GM19463 (cell line): ENCODE data around the gene TXNDC9.
"Not testable (repeated sequence)": the region's sequence is repeated elsewhere in the genome, so short reads cannot be mapped to it uniquely, and the experiment has no call there.

Source experiments
- ATAC-seq: cut with Tn5 transposase; IDR thresholded peaks from one replicate; pipeline ENCODE4 v1.9.1; 2021; ENCODE audit warnings: mild to moderate bottlenecking, moderate library complexity; ENCODE audit not compliant: unreplicated experiment

Gene TXNDC9

DNA sequence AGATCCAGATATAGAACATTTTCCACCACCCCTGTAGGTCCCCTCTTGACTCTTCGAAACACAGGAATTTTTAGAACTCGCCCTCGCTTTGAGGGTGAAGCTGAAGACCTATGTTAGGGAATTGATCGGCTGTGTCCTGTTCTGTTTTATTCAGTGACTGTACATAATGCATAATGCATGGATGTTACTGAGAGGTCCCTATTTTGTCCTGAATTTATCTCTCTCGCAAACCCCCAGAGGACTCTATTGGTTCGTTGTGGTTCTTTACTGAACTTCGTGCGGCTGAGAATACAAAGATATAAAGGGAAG, 625 bp upstream of the TXNDC9 start:
- peak; percentile 5 for ATAC-seq

DNA sequence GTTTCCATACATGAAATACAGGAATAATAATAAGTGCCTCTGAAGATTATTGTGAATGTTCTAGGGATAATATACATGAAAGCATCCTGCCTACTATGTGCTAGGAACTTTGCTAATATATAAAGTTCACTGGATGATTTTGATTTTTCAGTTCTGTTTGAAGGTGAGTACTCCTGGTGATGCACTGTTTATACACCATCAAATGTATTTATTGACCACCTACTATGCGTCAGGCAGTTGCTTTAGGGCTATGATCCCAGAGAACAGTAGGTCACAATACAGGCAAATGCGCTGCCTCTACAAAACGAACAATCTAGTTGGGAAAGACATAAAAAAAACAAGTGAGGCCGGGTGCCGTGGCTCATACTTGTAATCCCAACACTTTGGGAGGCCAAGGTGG, 10.7 kb downstream of the TXNDC9 start:
- ATAC-seq = no peak

DNA sequence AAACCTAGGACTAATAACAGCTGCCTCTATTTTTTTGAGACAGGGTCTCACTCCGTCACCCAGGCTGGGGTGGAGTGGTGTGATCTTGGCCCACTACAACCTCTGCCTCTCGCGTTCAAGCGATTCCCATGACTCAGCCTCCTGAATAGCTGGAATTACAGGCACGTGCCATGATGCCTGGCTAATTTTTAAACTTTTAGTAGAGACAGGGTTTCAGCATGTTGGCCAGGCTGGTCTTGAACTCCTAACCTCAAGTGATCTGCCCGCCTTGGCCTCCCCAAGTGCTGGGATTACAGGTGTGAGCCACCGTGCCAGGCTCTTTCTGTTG, 18.3 kb downstream of the TXNDC9 start:
- ATAC-seq = not testable (repeated sequence)

DNA sequence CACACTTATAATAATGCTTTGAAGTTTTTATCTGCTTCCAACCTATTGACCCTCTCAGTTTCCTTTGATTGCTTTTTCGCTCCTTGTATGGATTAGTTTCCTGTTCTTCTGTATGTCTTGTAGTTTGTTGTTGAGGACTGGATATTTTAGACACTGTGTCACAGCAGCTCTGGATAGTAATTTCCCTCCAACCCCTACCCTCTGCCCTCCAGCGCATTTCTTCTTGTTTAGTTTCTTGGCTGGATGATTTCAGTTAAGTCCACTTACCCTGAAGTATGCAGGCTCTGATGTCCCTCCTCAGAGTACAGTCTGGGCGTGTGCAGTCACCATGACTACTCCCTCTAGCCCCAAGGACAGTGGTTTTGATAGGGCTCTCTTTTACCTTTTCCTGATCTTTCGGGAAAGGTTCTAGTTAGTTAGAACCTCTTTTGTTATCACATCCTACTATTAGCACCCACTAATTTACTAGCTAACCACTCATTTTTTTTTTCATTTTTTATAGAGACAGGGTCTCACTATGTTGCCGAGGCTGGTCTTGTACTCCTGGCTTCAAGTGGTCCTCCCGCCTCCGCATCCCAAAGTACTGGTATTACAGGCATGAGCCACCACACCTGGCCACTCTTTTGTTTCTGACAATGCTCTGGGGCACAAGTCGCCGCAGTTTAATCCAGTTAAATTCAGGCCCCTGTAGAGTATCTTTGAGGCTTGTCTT, 18.8 kb downstream of the TXNDC9 start:
- ATAC-seq = no peak

DNA sequence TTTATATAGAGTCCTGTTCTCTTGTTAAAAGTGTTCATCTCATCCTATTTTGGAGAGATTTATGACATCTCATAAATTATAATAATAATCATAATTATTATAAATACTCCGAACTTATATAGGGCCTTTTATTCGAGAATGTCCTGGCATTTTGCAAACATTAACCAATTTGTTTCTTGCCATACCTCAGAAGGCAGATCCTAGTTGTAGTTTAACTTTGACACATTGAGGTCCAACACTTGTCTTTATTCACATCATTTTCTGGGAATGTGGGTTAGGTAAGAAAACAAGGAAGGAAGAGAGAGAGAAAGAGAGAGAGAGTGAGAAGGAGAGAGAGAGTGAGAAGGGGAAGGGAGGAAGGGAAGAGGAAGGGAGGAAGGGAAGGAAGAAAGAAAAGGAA, 35.0 kb downstream of the TXNDC9 start, which contains the start of gene LYG1:
LYG1 (minus strand) TSS at position 101 of the 400 bp plus-strand sequence. CDS start 5,527 bp downstream, outside the sequence.
- not testable (repeated sequence) for ATAC-seq

DNA sequence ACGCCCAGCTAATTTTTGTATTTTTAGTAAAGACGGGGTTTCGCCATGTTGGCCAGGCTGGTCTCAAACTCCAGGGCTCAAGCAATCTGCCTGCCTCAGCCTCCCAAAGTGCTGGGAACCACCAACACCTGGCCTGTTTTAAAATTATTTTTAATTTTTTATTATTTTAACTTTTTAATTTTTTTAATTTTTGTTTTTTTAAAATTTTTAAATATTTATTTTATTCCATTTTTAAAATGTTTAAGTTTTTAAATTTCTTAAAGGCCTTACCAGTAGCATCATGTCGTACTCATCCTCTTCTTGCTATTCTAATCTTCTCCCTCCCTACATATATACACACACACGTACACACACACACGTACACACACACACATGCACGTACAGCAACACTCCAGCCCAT, 36.6 kb downstream of the TXNDC9 start:
- ATAC-seq = no peak

DNA sequence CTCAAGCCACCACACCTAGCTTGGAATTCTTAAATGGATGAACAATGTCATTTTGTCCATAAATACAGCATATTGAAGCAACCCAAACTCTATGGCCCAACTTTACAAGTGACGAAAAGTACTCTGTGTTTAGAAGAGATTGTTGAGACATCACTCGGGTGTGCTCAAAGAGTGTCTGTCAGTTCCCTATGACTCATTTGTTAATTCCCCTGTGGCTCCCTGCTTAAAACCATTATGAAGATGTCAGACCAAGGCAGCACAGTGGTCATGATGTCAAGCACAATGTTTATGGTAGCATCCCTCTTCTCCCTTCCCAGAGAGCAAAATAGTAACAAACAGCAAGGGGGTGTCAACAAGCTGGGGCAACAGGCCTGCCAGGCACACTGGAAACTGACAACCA, 38.1 kb downstream of the TXNDC9 start:
- ATAC-seq = no peak

DNA sequence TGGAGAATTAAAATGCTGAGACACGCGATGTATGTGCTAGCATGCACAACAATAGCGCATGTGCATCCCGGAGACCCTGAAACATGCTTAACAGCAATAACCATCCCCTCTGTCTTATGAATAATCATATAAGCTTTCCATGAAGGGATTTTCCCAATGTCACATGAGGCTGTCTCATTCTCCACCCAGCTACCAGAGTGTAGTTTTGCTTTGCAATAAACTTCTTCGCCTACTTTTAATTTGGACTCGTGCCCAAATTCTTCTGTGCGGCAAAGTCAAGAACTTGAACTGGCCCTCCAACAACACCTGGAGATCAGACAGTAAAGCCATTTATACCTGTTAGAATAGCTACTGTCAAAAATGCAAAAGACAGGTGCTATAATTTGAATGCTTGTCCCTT, 50.6 kb downstream of the TXNDC9 start:
- ATAC-seq = no peak

DNA sequence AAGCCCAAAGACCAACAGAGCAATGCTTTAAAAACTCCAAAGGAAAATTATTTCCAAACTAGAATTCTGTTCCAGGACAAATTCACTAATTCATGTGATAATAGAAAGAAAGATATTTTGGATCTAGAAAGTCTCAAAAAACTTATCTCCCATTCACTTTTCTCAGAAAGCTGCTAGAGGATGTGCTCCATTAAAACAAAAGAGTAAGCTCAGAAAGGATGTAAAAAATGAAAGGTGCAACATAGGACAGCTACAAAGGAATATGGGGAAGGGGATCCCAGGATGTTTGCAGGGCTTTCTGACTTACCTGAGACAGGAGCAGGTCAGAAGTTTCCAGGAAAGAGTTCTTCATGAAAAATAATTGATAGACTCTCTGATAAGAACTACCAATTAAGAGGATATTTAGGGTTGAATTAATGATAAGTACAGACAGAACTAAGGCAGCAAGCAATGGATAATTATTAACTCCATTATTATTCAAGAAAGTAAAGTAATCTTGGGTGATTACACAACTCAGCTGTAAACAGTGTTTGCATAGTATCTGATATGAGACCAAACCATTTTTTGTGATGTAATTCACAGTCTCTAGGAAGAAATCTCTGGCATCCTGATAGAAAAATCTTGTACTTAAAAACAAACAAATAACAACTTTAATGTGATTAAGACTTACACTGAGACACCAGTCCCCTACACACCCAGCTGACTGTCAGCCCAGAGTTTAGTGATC, 56.0 kb downstream of the TXNDC9 start:
- no peak for ATAC-seq

DNA sequence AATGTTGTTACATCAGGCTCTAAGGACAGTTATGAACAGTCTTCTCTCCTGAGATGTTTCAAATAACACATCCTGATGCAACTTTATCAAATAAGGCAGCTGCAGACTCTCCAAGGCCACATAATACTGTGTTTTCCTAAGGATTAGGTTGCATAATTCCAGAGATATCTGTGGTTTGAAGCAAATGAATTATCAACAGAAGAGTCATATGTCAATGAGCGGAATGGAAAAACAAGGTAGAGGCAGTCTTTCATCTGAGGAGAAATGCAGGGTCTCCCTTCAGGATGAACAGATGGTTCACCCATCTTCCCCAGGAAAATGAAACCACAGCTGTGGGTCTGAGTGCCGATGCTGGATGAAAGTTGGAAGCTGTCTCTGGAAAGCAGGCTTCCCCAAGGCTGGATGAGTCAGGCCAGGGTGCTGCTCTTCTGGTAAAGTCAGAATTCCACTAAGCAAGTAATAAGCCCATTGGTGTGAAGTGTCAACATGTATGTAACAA, 57.3 kb downstream of the TXNDC9 start:
- ATAC-seq = no peak

DNA sequence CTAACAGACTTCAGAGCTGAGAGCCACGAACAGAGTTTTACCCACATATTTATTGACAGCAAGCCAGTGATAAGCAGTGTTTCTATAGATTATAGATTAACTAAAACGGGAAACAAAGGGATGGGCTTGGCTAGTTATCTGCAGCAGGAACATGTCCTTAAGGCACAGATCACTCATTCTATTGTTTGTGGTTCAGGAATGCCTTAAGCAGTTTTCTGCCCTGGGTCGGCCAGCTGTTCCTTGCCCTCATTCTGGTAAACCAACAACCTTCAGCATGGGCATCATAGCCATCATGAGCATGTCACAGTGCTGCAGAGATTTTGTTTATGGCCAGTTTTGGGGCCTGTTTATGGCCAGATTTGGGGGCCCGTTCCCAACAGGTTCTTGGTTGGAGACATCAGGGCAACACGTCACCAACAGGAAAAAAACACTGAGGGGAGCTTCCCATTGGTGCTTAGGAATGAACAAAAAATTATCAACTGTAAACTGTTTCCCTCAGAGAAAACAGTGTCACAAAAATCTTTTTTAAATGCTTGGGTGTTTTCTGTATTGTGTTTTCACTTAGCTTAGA, 57.9 kb downstream of the TXNDC9 start:
- ATAC-seq = not testable (repeated sequence)

DNA sequence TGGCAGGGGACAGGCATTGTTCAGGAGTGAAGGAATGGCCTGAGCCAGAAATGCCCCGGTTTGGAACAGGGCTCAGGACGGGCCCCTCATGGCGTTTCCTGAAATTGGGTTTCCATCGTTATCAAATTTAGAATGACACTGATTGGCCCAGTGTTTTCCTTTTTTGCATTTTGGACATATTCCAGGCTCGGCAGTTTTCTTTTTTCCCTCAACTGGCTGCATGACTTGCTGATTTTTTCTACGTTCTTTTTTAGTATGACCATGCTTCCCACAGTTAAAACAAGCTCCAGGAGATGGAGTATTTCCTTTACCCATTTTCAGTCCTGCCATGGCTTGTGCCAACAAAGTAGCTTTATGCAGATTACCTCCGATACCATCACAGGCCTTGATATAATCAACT, 60.3 kb downstream of the TXNDC9 start:
- ATAC-seq = no peak
